ENCODE results near the gene NDUFC2. TPM values are rescaled to one million over a fixed set of nuclear protein-coding genes. Genes with fewer than 3 reads are reported as not detected.

Gene NDUFC2
- total and polyA plus RNA-seq, 4 donors: 55.7 to 190 (median 171) TPM

GRCh38 chr11:78072455-78072854, 7.2 kb downstream of the NDUFC2 start:
- TF ChIP-seq CTCF (IDR thresholded peaks at IDR 0.05; ENCODE audit: control extremely low read depth, extremely low read depth): no peak
- no peaks in the 10 kb centered on the region for H3K9me3 ChIP-seq (ENCODE audit: control insufficient read depth in 4 of 4, insufficient read depth in 3 of 4, low read length in 3 of 4)
- ATAC-seq (ENCODE audit: insufficient read depth, low FRiP score) (no peak), DNase-seq (no peak)
- H3K27ac ChIP-seq (ENCODE audit: low read depth in 1 of 2, low read length in 1 of 2): no peak overlapping the region
- peaks cover 15 to 42% (median 22%) of the 10 kb centered on the region in 4 donors for H3K36me3 ChIP-seq (ENCODE audit: control insufficient read depth in 4 of 4, insufficient read depth in 4 of 4, low read length in 4 of 4)
- H3K9ac ChIP-seq (ENCODE audit: insufficient read depth in 1 of 2, low read length in 2 of 2): no peak overlapping the region
- no peak overlapping the region for H3K4me3 ChIP-seq
- H3K27me3 ChIP-seq (ENCODE audit: control insufficient read depth in 3 of 3, insufficient read depth in 3 of 3, low read length in 2 of 3): no peaks in the 10 kb centered on the region
- peaks cover 6 to 34% (median 15%) of the 10 kb centered on the region in 5 donors for H3K4me1 ChIP-seq (ENCODE audit: control insufficient read depth in 5 of 5, insufficient read depth in 5 of 5, low read length in 5 of 5)
- 96 to 97% methylated on average over 4 of the region's 4 CpGs for WGBS, 2 donors

GRCh38 chr11:78071717-78072116, 7.9 kb downstream of the NDUFC2 start:
- H3K4me1 ChIP-seq (ENCODE audit: control insufficient read depth in 5 of 5, insufficient read depth in 5 of 5, low read length in 5 of 5): peaks cover 3 to 29% (median 11%) of the 10 kb centered on the region in 5 donors

GRCh38 chr11:78070621-78071020, 9.0 kb downstream of the NDUFC2 start:
- Histone ChIP-seq H3K4me3 (no peak overlapping the region), H3K9me3 (ENCODE audit: control insufficient read depth in 4 of 4, insufficient read depth in 3 of 4, low read length in 3 of 4) (no peaks in the 10 kb centered on the region), H3K36me3 (ENCODE audit: control insufficient read depth in 4 of 4, insufficient read depth in 4 of 4, low read length in 4 of 4) (peaks cover 15 to 38% (median 20%) of the 10 kb centered on the region in 4 donors), H3K27me3 (ENCODE audit: control insufficient read depth in 3 of 3, insufficient read depth in 3 of 3, low read length in 2 of 3) (no peaks in the 10 kb centered on the region), H3K4me1 (ENCODE audit: control insufficient read depth in 5 of 5, insufficient read depth in 5 of 5, low read length in 5 of 5) (peaks cover 3 to 28% (median 8%) of the 10 kb centered on the region in 5 donors), H3K9ac (ENCODE audit: insufficient read depth in 1 of 2, low read length in 2 of 2) (no peak overlapping the region), H3K27ac (ENCODE audit: low read depth in 1 of 2, low read length in 1 of 2) (no peak overlapping the region)
- WGBS, 2 donors: 68 to 89% methylated on average over 2 of the region's 2 CpGs
- no peak for TF ChIP-seq CTCF (IDR thresholded peaks at IDR 0.05; ENCODE audit: control extremely low read depth, extremely low read depth)
- DNase-seq (no peak), ATAC-seq (ENCODE audit: insufficient read depth, low FRiP score) (no peak)

More at GRCh38 chr11:78071717-78072116, 7.9 kb downstream of the NDUFC2 start:
- ATAC-seq (ENCODE audit: insufficient read depth, low FRiP score): no peak
- Histone ChIP-seq H3K9me3 (ENCODE audit: control insufficient read depth in 4 of 4, insufficient read depth in 3 of 4, low read length in 3 of 4) (no peaks in the 10 kb centered on the region), H3K4me3 (no peak overlapping the region), H3K27me3 (ENCODE audit: control insufficient read depth in 3 of 3, insufficient read depth in 3 of 3, low read length in 2 of 3) (no peaks in the 10 kb centered on the region), H3K27ac (ENCODE audit: low read depth in 1 of 2, low read length in 1 of 2) (no peak overlapping the region), H3K9ac (ENCODE audit: insufficient read depth in 1 of 2, low read length in 2 of 2) (no peak overlapping the region), H3K36me3 (ENCODE audit: control insufficient read depth in 4 of 4, insufficient read depth in 4 of 4, low read length in 4 of 4) (peaks cover 15 to 42% (median 21%) of the 10 kb centered on the region in 4 donors)
- DNase-seq: no peak
- TF ChIP-seq CTCF (IDR thresholded peaks at IDR 0.05; ENCODE audit: control extremely low read depth, extremely low read depth): no peak
- 76 to 80% methylated on average over 3 of the region's 3 CpGs for WGBS, 2 donors

- H3K27ac ChIP-seq (ENCODE audit: low read depth in 1 of 2, low read length in 1 of 2): no peak overlapping the region
- no peak overlapping the region for H3K9ac ChIP-seq (ENCODE audit: insufficient read depth in 1 of 2, low read length in 2 of 2)
- no peaks in the 10 kb centered on the region for H3K27me3 ChIP-seq (ENCODE audit: control insufficient read depth in 3 of 3, insufficient read depth in 3 of 3, low read length in 2 of 3)
- H3K36me3 ChIP-seq (ENCODE audit: control insufficient read depth in 4 of 4, insufficient read depth in 4 of 4, low read length in 4 of 4): peaks cover 15 to 35% (median 20%) of the 10 kb centered on the region in 4 donors
- WGBS, 2 donors: 67% methylated on average over 2 of the region's 2 CpGs
- peaks cover 0 to 2% (median 0%) of the 10 kb centered on the region in 4 donors for H3K9me3 ChIP-seq (ENCODE audit: control insufficient read depth in 4 of 4, insufficient read depth in 3 of 4, low read length in 3 of 4)
- no peak for TF ChIP-seq CTCF (IDR thresholded peaks at IDR 0.05; ENCODE audit: control extremely low read depth, extremely low read depth)
- peak; percentile 89 to 95 (median 94) for DNase-seq
- no peak for ATAC-seq (ENCODE audit: insufficient read depth, low FRiP score)
- peaks cover 1 to 28% (median 8%) of the 10 kb centered on the region in 5 donors for H3K4me1 ChIP-seq (ENCODE audit: control insufficient read depth in 5 of 5, insufficient read depth in 5 of 5, low read length in 5 of 5)
- H3K4me3 ChIP-seq: no peak overlapping the region
Observed at GRCh38 chr11:78069465-78069864, 10.2 kb downstream of the NDUFC2 start.

Measured in lung (tissue), 12 donors.